NT2/D1 (cell line): ENCODE results near the gene C1QB.

Experiments used
- DNase-seq: peaks from one replicate; pipeline ENCODE4 v3.0.0-alpha.2; 2011; ENCODE audit warnings: low read depth, low spot score
- H3K27me3 ChIP-seq: 2 replicates; pipeline ENCODE4 v1.6.0; 2011; ENCODE audit warnings: mild to moderate bottlenecking; ENCODE audit not compliant: insufficient read length, insufficient read depth
- H3K36me3 ChIP-seq: 2 replicates; pipeline ENCODE4 v1.6.1; 2011; ENCODE audit warnings: mild to moderate bottlenecking, low read length, mixed read lengths; ENCODE audit not compliant: insufficient read depth, insufficient read length
- H3K4me1 ChIP-seq: 2 replicates; pipeline ENCODE4 v1.5.1; 2011; ENCODE audit not compliant: insufficient read depth, insufficient read length
- H3K4me3 ChIP-seq: 2 replicates; pipeline ENCODE4 v1.5.1; 2011; ENCODE audit warnings: low read depth; ENCODE audit not compliant: insufficient read length
- H3K9ac ChIP-seq: 2 replicates; pipeline ENCODE4 v1.6.0; 2011; ENCODE audit warnings: low read depth; ENCODE audit not compliant: insufficient read length
- H3K9me3 ChIP-seq: 2 replicates; pipeline ENCODE4 v1.5.1; 2011; ENCODE audit warnings: mild to moderate bottlenecking, low read length; ENCODE audit not compliant: insufficient read depth
- SUZ12 ChIP-seq: IDR thresholded peaks from 2 replicates; pipeline ENCODE4 v1.6.1; 2011; ENCODE audit not compliant: insufficient read length, insufficient read depth; ENCODE audit errors: extremely low read depth
- YY1 ChIP-seq: IDR thresholded peaks from 2 replicates; pipeline ENCODE4 v1.6.1; 2011; ENCODE audit not compliant: insufficient read length, insufficient read depth
- ZNF274 ChIP-seq: IDR thresholded peaks from 2 replicates; pipeline ENCODE4 v1.6.1; 2011; ENCODE audit warnings: mild to moderate bottlenecking, low read depth, low read length

C1QB gene

DNA sequence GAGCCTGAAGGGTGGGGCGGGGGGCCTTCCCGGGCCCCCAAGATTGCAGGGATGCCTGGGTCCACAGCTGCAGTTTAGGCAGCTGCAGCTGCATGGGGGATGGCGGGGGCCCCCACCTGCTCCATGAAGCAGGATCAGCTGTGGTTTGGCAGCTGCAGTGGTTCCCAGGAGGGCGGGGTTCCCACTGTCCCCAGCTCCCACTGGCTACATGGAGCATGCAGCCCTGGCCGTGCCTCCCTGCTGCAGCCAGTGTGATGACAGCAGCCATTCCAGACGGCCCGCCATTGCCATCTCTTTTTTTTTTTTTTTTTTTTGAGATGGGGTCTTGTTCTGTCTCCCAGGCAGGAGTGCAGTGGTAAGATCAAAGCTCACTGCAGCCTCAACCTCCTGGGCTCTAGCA lies 17.6 kb upstream of the C1QB start:
- Histone ChIP-seq H3K9ac (no peak overlapping the region), H3K4me3 (no peak overlapping the region), H3K9me3 (peaks cover 12% of the 10 kb centered on the region; the same call in 1 of the 2 replicates), H3K36me3 (no peaks in the 10 kb centered on the region), H3K27me3 (no peaks in the 10 kb centered on the region), H3K4me1 (peaks cover 4% of the 10 kb centered on the region)
- no peak for TF ChIP-seq ZNF274
- no peak for TF ChIP-seq SUZ12
- no peak for TF ChIP-seq YY1
- no peak for DNase-seq

DNA sequence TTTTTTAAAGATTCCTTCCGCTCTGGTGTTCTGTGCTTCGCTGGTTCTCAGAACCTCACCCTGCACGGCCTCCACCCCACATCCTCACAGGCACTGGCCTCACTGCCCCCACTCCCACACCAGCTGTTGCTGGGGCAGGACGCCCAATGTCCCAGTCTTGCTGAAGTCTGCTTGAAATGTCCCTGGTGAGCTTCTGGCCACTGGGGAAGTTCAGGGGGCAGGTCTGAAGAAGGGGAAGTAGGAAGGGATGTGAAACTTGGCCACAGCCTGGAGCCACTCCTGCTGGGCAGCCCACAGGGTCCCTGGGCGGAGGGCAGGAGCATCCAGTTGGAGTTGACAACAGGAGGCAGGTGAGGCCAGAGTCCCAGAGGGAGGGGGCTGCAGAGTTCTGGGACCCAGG lies 16.7 kb upstream of the C1QB start, which contains the start of gene C1QA:
Gene C1QA (plus strand): TSS at position 276 of the 400 bp plus-strand sequence. CDS start 989 bp downstream, outside the sequence.
- DNase-seq = no peak
- TF ChIP-seq SUZ12 = no peak
- TF ChIP-seq YY1 = no peak
- no peak for TF ChIP-seq ZNF274
- no peaks in the 10 kb centered on the region for H3K36me3 ChIP-seq
- no peaks in the 10 kb centered on the region for H3K27me3 ChIP-seq
- H3K9ac ChIP-seq = no peak within 1 kb of the TSS
- H3K9me3 ChIP-seq = peaks cover 12% of the 10 kb centered on the region; the same call in 1 of the 2 replicates
- H3K4me1 ChIP-seq = peaks cover 4% of the 10 kb centered on the region
- no peak within 1 kb of the TSS for H3K4me3 ChIP-seq

DNA sequence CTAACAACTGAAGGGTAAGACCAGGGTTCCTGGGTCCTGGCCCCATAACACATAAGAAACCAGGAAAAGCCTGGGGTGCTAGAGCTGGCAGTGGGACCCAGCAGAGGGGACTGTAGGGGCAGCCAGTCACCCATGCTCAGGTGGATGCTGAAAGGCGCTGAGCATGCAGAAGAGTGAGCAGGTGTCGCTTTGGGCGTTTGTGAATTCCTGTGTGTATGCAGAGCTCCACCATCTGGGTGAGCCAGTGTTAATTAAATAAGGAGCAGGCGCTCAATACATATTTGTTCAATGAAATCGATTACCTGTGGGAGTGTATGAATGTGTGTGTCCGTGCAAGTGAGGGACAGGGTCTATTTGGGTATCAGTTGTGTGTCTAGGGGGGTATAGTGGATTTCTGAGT lies 16.1 kb upstream of the C1QB start:
- TF ChIP-seq YY1 (no peak), ZNF274 (no peak), SUZ12 (no peak)
- Histone ChIP-seq H3K36me3 (no peaks in the 10 kb centered on the region), H3K4me3 (no peak overlapping the region), H3K27me3 (no peaks in the 10 kb centered on the region), H3K4me1 (peaks cover 4% of the 10 kb centered on the region), H3K9me3 (peaks cover 12% of the 10 kb centered on the region; the same call in 1 of the 2 replicates), H3K9ac (no peak overlapping the region)
- DNase-seq = no peak

DNA sequence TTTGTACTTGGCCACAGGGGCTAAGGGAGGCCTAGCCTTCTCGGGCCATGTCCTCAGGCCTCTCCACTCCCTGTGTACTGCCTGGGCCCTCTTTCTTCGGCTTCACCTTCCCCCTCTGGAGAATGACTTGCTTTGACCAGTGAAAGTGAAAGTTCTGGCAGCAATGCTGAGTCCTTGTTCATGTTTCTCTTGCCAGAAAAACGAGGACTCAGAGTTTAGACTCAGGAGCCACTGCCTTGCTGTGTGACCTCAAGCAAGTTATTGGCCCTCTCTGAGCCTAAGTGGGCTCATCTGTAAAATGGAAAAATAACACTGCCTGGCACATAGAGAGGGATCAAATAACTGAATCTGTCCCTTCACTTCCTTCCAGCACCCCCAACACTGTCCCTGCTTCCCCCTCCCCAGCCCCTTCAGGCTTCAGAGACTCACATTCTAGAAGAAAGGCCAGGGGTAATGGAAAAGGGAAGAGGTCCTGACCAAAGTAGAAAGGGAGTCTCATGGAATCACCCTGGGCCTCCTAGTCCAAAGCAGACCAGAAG lies 15.1 kb upstream of the C1QB start:
- H3K36me3 ChIP-seq = no peaks in the 10 kb centered on the region
- H3K27me3 ChIP-seq = peaks cover 3% of the 10 kb centered on the region
- peaks cover 4% of the 10 kb centered on the region for H3K4me1 ChIP-seq
- no peak overlapping the region for H3K9ac ChIP-seq
- peaks cover 12% of the 10 kb centered on the region; the same call in 1 of the 2 replicates for H3K9me3 ChIP-seq
- no peak overlapping the region for H3K4me3 ChIP-seq
- DNase-seq = no peak
- TF ChIP-seq ZNF274 (no peak), YY1 (no peak), SUZ12 (no peak)

DNA sequence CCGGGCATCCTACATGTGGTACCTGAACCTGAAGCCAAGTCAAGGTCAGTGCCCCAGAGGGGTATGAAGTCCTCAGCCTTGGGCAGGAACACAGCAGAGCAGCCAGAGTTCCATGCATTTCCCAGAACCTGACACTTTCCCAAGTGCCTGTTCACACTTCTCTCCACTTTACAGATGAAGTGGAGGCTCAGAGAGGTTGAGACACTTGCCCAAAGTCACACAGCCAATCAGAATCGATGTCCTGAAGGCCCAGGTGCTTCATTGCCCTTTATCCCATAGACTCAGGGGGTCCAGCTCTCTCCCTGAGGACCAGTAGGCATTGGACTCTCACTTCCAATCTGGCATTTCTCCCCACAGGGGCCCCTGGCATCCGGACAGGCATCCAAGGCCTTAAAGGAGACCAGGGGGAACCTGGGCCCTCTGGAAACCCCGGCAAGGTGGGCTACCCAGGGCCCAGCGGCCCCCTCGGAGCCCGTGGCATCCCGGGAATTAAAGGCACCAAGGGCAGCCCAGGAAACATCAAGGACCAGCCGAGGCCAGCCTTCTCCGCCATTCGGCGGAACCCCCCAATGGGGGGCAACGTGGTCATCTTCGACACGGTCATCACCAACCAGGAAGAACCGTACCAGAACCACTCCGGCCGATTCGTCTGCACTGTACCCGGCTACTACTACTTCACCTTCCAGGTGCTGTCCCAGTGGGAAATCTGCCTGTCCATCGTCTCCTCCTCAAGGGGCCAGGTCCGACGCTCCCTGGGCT lies 14.4 kb upstream of the C1QB start:
- Histone ChIP-seq H3K27me3 (peaks cover 3% of the 10 kb centered on the region), H3K4me1 (peaks cover 4% of the 10 kb centered on the region), H3K9me3 (peaks cover 12% of the 10 kb centered on the region; the same call in 1 of the 2 replicates), H3K9ac (no peak overlapping the region), H3K36me3 (no peaks in the 10 kb centered on the region), H3K4me3 (no peak overlapping the region)
- no peak for TF ChIP-seq ZNF274
- no peak for TF ChIP-seq YY1
- no peak for TF ChIP-seq SUZ12
- DNase-seq = no peak

DNA sequence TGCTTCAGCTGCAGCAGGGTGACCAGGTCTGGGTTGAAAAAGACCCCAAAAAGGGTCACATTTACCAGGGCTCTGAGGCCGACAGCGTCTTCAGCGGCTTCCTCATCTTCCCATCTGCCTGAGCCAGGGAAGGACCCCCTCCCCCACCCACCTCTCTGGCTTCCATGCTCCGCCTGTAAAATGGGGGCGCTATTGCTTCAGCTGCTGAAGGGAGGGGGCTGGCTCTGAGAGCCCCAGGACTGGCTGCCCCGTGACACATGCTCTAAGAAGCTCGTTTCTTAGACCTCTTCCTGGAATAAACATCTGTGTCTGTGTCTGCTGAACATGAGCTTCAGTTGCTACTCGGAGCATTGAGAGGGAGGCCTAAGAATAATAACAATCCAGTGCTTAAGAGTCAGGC lies 13.8 kb upstream of the C1QB start:
- Histone ChIP-seq H3K9me3 (peaks cover 11% of the 10 kb centered on the region; the same call in 1 of the 2 replicates), H3K27me3 (peaks cover 3% of the 10 kb centered on the region), H3K9ac (no peak overlapping the region), H3K4me1 (peaks cover 6% of the 10 kb centered on the region), H3K36me3 (no peaks in the 10 kb centered on the region), H3K4me3 (no peak overlapping the region)
- DNase-seq = peak; percentile 57
- no peak for TF ChIP-seq SUZ12

DNA sequence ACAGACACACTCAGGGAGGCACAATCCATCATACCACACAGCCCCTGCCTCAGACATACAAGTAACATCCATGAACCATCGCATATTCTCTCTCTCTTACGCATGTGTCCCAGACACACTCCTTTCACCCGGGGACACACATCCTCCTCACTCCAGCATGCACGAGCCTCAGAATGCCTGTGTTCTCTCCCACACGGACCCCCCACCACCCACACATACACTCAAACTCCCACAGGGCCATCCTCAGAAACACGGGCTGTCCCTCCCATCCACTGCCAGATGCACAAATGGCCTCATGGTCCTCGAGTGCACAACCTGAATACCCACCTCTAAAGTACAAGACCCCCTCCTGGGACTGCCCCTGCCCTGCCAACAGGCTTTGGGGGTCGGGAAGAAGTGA lies 11.8 kb upstream of the C1QB start:
- Histone ChIP-seq H3K27me3 (peaks cover 11% of the 10 kb centered on the region), H3K9ac (no peak overlapping the region), H3K4me3 (no peak overlapping the region), H3K4me1 (peaks cover 7% of the 10 kb centered on the region), H3K9me3 (no peaks in the 10 kb centered on the region), H3K36me3 (no peaks in the 10 kb centered on the region)
- no peak for DNase-seq
- TF ChIP-seq SUZ12 (no peak), ZNF274 (no peak), YY1 (no peak)
